K562 (cell line): Measurements from ENCODE around the gene SMIM10L2A. TPM values are rescaled to one million over a fixed set of nuclear protein-coding genes. Genes with fewer than 3 reads are reported as not detected.

Experiments used
- ATAC-seq: fragments of 200-7000 bp; cut with Tn5 transposase; 3 replicates; pipeline ENCODE4 v1.9.1; 2020; ENCODE audit warnings: moderate library complexity
- BruUV-seq: library from RNA; stranded (reverse); fragments of 400-500 nt; replicated peaks from 2 replicates; lab custom pipeline; 2021; lab: Mats Ljungman, UMichigan
- CTCF ChIA-PET: fragments of 300-600 bp; formaldehyde crosslinking; extraction: SDS; loops from one replicate; lab custom pipeline; 2021; ENCODE audit warnings: low intra/inter-chr PET ratio; lab: Yijun Ruan, JAX
- POLR2A ChIA-PET: fragments of 300-600, 350-650 bp; sonication (Branson Sonifier 250); formaldehyde crosslinking; extraction: SDS; loops from one replicate; lab custom pipeline; 2021; ENCODE audit warnings: antibody characterized with exemption, inconsistent platforms; lab: Yijun Ruan, JAX
- DNase-seq, 4 experiments: peaks; one replicate each; pipeline versions ENCODE4 v3.0.0 to v3.0.0-alpha.2; 2011 to 2018; ENCODE audit warnings: low spot score in 3 of 4, mixed read lengths in 3 of 4; ENCODE audit errors: extremely low read depth in 1 of 4
- FAIRE-seq: peaks from 2 replicates; lab custom pipeline; 2011; peaks lifted over from hg19 to GRCh38; lab: Jason Lieb, UNC
- H2AFZ ChIP-seq: 2 replicates; pipeline ENCODE4 v1.6.0; 2011; ENCODE audit warnings: low read depth, low read length, control low read depth, inconsistent platforms
- H3K27ac ChIP-seq: fragments of 200-600 bp; 3 replicates; pipeline ENCODE4 v1.8.0; 2011; ENCODE audit warnings: low read depth, mild to moderate bottlenecking, control low read depth, inconsistent platforms, low read length, moderate library complexity, mixed read lengths; ENCODE audit errors: extremely low read depth
- H3K27me3 ChIP-seq, 2 experiments: fragments of 300-600 bp in 1 of 2; 2 replicates in 1 of 2; 3 replicates in 1 of 2; pipeline versions ENCODE4 v1.6.0 to v1.8.0; 2011; ENCODE audit warnings: inconsistent platforms in 2 of 2, low read length in 2 of 2, mild to moderate bottlenecking in 1 of 2, mixed read lengths in 1 of 2, moderate library complexity in 1 of 2; ENCODE audit not compliant: control insufficient read depth in 2 of 2, insufficient read depth in 2 of 2
- H3K36me3 ChIP-seq: fragments of 300-600 bp; 3 replicates; pipeline ENCODE4 v1.8.0; 2011; ENCODE audit warnings: mild to moderate bottlenecking, low read length, inconsistent platforms; ENCODE audit not compliant: control insufficient read depth, insufficient read depth
- H3K4me1 ChIP-seq, 2 experiments: fragments of 200-600 bp in 1 of 2; replicated peaks in 1 of 2; 2 replicates in 1 of 2; 3 replicates in 1 of 2; pipeline versions ENCODE4 v1.5.1 to v1.8.0; 2011; ENCODE audit warnings: inconsistent platforms in 2 of 2, low read length in 2 of 2, mild to moderate bottlenecking in 1 of 2, mixed read lengths in 1 of 2, moderate library complexity in 1 of 2; ENCODE audit not compliant: control insufficient read depth in 2 of 2, insufficient read depth in 2 of 2
- H3K4me2 ChIP-seq: 2 replicates; pipeline ENCODE4 v1.6.1; 2011; ENCODE audit warnings: low read length, control low read depth, inconsistent platforms, mixed read lengths; ENCODE audit not compliant: insufficient read depth
- H3K4me3 ChIP-seq: fragments of 200-600 bp; sonication (generic), shearing (Covaris generic); 2 replicates; pipeline ENCODE4 v1.5.1; 2016; ENCODE audit warnings: control low read depth, inconsistent platforms
- H3K79me2 ChIP-seq: fragments of 200-600 bp; 3 replicates; pipeline ENCODE4 v1.8.0; 2011; ENCODE audit warnings: low read length, inconsistent platforms; ENCODE audit not compliant: control insufficient read depth, insufficient read depth
- H3K9ac ChIP-seq, 2 experiments: 2 replicates each; pipeline versions ENCODE4 v1.6.0 to v1.6.1; 2011; ENCODE audit warnings: low read depth in 2 of 2, low read length in 2 of 2, control low read depth in 1 of 2, inconsistent platforms in 1 of 2, mild to moderate bottlenecking in 1 of 2, mixed read lengths in 1 of 2; ENCODE audit not compliant: insufficient read depth in 1 of 2
- H3K9me1 ChIP-seq: one replicate; pipeline ENCODE4 v1.6.0; 2011; ENCODE audit warnings: inconsistent platforms, mild to moderate bottlenecking, low read length, moderate library complexity; ENCODE audit not compliant: control insufficient read depth, insufficient read depth
- H3K9me3 ChIP-seq: replicated peaks from 2 replicates; pipeline ENCODE4 v1.5.1; 2011; ENCODE audit warnings: low read depth, low read length, inconsistent platforms; ENCODE audit not compliant: control insufficient read depth, insufficient read depth
- H4K20me1 ChIP-seq: replicated peaks from 2 replicates; pipeline ENCODE4 v1.6.1; 2011; ENCODE audit warnings: low read length, inconsistent platforms, mixed read lengths; ENCODE audit not compliant: control insufficient read depth, insufficient read depth
- ARID2 ChIP-seq: fragments of 450-650 bp; IDR thresholded peaks from 2 replicates; pipeline ENCODE4 v1.6.1; 2017; ENCODE audit warnings: antibody characterized with exemption, mild to moderate bottlenecking
- EP400 ChIP-seq: fragments of 450-650 bp; IDR thresholded peaks from 2 replicates; pipeline ENCODE4 v1.6.1; 2017; ENCODE audit warnings: antibody characterized with exemption, mild to moderate bottlenecking, moderate library complexity
- HOXB6 ChIP-seq: fragments of 250-450 bp; sonication (Bioruptor Pico); IDR thresholded peaks from 2 replicates; pipeline ENCODE4 v1.5.1; 2022; ENCODE audit warnings: mild to moderate bottlenecking, borderline replicate concordance
- SMAD3 ChIP-seq: fragments of 450-650 bp; formaldehyde crosslinking; conservative IDR thresholded peaks from 2 replicates; pipeline ENCODE4 v1.4.0; 2020; ENCODE audit warnings: mild to moderate bottlenecking
- TAL1 ChIP-seq: fragments of 450-650 bp; IDR thresholded peaks from 2 replicates; pipeline ENCODE4 v1.6.1; 2016; ENCODE audit warnings: mild to moderate bottlenecking
- U2AF1 ChIP-seq: fragments of 200-400 bp; formaldehyde crosslinking; optimal IDR thresholded peaks from 2 replicates; pipeline ENCODE3; 2017; ENCODE audit warnings: mild to moderate bottlenecking, low read depth, low read length, moderate library complexity
- ZFP30 ChIP-seq: fragments of 250-450 bp; sonication (Bioruptor Pico); IDR thresholded peaks from 2 replicates; pipeline ENCODE4 v1.8.0; 2022; ENCODE audit warnings: moderate library complexity, mild to moderate bottlenecking, inconsistent platforms, borderline replicate concordance
- ZNF280B ChIP-seq: fragments of 250-450 bp; sonication (Bioruptor Pico); IDR thresholded peaks from 2 replicates; pipeline ENCODE4 v1.5.1; 2021; ENCODE audit warnings: mild to moderate bottlenecking
- WGBS: fragments of 100-300 bp; shearing (Covaris generic); methylation state at CpG from one replicate; pipeline ENCODE4 v1.1.6; 2016; ENCODE audit warnings: low coverage, mixed read lengths; ENCODE audit not compliant: insufficient coverage; ENCODE audit errors: missing lambda C conversion rate; 5-methylcytosine and 5-hydroxymethylcytosine counted together
- in situ Hi-C: fragments of 300-500 bp; cut with MboI; formaldehyde crosslinking; loops from 4 replicates; pipeline ENCODE4 v1.15.0; 2018; ENCODE audit warnings: inconsistent platforms, mixed read lengths
- intact Hi-C: fragments of 100-400 bp; cut with micrococcal nuclease; formaldehyde crosslinking; loops from 2 replicates; pipeline ENCODE4 v1.14.2; 2022
- polyA plus RNA-seq, 8 experiments: library from polyadenylated mRNA; depleted of rRNA in 4 of 8; stranded (reverse) in 5 of 8; unstranded in 3 of 8; fragments of >200 nt; fragmentation: Nextera tagmentation in 2 of 8; fragmentation: Illumina TruSeq in 1 of 8; extraction: Ambion mirVana in 2 of 8; extraction: Trizol in 1 of 8; gene quantifications; 2 replicates each; pipeline versions ENCODE4 v1.2.1 to v1.2.3, GENCODE V29; 2011 to 2014; ENCODE audit warnings: inconsistent platforms in 1 of 8, missing spikeins in 1 of 8
- total RNA-seq, 7 experiments: library from RNA; depleted of rRNA in 6 of 7; stranded (reverse); fragments of >200 nt in 6 of 7; fragmentation: Illumina TruSeq in 2 of 7; extraction: Trizol in 2 of 7; gene quantifications; 2 replicates each; pipeline versions ENCODE4 v1.2.1 to v1.2.3, GENCODE V29; 2011 to 2021; ENCODE audit warnings: low replicate concordance in 1 of 7

SMIM10L2A gene
- total and polyA plus RNA-seq, 9 of the 15 experiments (the other 6 are each of a cell fraction or from before 2014, with no cell fraction given): 0.03 to 0.14 (median 0.09) TPM; not detected in 2

DNA sequence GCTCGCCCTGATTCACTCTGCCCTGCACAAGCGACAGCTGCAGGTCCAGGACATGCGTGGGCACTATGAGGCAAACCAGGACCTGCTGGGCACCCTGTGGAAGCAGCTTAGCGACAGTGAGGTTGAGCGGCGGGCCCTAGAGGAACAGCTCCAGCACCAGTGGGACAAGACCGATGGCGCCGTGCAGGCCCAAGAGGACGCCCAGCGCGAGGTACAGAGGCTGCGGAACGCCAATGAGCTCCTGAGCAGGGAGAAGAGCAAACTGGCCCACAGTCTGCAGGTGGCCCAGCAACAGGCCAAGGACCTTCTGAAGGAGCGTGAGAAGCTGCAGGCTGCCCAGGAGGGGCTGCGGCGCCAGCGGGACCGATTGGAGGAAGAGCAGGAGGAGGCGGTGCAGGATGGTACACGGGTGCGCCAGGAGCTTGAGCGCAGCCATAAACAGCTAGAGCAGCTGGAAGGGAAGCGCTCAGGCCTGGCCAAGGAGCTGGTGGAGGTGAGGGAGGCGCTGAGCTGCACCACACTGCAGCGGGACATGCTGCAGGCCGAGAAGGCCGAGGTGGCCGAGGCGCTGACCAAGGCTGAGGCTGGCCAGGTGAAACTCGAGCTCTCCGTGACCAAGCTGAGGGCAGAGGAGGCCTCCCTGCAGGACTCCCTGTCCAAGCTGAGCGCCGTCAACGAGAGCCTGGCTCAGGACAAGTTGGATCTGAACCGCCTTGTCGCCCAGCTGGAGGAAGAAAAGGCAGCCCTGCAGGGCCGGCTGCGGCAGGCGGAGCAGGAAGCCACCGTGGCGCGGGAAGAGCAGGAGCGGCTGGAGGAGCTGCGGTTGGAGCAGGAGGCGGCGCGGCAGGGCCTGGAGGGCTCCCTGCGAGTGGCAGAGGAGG lies 12.8 kb downstream of the SMIM10L2A start:
- H3K27ac ChIP-seq: no peak overlapping the region
- BruUV-seq: no TSS peak
- intact Hi-C loops: no loop called here
- H3K4me1 ChIP-seq: peaks cover 0 to 28% of the 10 kb centered on the region in 2 experiments; a peak in 1 of 5 replicates
- 6% methylated on average over 37 of the region's 49 CpGs for WGBS
- no peak overlapping the region for H3K4me3 ChIP-seq
- H3K9me3 ChIP-seq: no peaks in the 10 kb centered on the region
- peaks cover 6 to 61% of the 10 kb centered on the region in 2 experiments; a peak in 3 of 5 replicates for H3K27me3 ChIP-seq
- POLR2A ChIA-PET: no interaction called here
- DNase-seq: no peak
- no peak for FAIRE-seq
- no peaks in the 10 kb centered on the region for H3K9me1 ChIP-seq
- H3K4me2 ChIP-seq: no peak overlapping the region
- no peaks in the 10 kb centered on the region for H3K36me3 ChIP-seq
- no peaks in the 10 kb centered on the region for H3K79me2 ChIP-seq
- in situ Hi-C loops: no loop called here
- no peak overlapping the region for H2AFZ ChIP-seq
- ATAC-seq: no peak
- CTCF ChIA-PET: no interaction called here
- H4K20me1 ChIP-seq: no peaks in the 10 kb centered on the region
- no peak overlapping the region for H3K9ac ChIP-seq
- TF ChIP-seq ZNF280B (CRISPR knock-in tag): no peak
- no peak for TF ChIP-seq U2AF1
- TF ChIP-seq TAL1: no peak
- no peak for TF ChIP-seq ARID2
- no peak for TF ChIP-seq SMAD3 (CRISPR knock-in tag)
- TF ChIP-seq ZFP30: no peak
- TF ChIP-seq HOXB6: no peak
- no peak for TF ChIP-seq EP400
